Measurements from ENCODE around the gene TNPO1.
"Not testable (repeated sequence)": the region's sequence is repeated elsewhere in the genome, so short reads cannot be mapped to it uniquely, and the experiment has no call there.

The TNPO1 gene

GRCh38 chr5:72854419-72854818, 38.0 kb downstream of the TNPO1 start:
- no peak for DNase-seq (ENCODE audit: low read depth in 3 of 3)

DNA sequence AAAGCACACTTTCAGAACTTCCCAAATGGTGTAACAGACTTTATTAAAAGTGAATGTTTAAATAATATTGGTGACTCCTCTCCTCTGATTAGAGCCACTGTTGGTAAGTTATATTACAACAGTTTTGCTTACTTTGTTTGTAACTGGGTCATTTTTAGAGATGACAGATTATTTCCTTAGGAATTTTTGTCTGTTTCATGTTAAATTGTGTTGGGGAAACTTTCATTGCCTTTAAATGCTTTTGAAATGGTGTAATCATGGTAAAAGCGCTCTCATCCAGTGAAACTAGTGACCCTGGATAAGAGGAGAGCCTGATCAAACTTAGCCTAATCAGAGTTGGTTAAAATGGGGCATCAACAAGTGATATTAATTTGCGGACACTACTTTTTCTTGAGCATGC, 39.4 kb downstream of the TNPO1 start:
- DNase-seq (ENCODE audit: low read depth in 3 of 3) = no peak

GRCh38 chr5:72857396-72857795, 40.9 kb downstream of the TNPO1 start:
- DNase-seq (ENCODE audit: low read depth in 3 of 3) = no peak

GRCh38 chr5:72859127-72859526, 42.7 kb downstream of the TNPO1 start:
- no peak for DNase-seq (ENCODE audit: low read depth in 3 of 3)

GRCh38 chr5:72860499-72860898, 44.0 kb downstream of the TNPO1 start:
- no peak for DNase-seq (ENCODE audit: low read depth in 3 of 3)

GRCh38 chr5:72871366-72872024, 55.0 kb downstream of the TNPO1 start:
- DNase-seq (ENCODE audit: low read depth in 3 of 3) = no peak

- no peak for DNase-seq (ENCODE audit: low read depth in 3 of 3)
Observed at GRCh38 chr5:72878854-72879253, 62.4 kb downstream of the TNPO1 start.

- DNase-seq (ENCODE audit: low read depth in 3 of 3) = no peak
Observed at GRCh38 chr5:72882989-72883388, 66.5 kb downstream of the TNPO1 start.

DNA sequence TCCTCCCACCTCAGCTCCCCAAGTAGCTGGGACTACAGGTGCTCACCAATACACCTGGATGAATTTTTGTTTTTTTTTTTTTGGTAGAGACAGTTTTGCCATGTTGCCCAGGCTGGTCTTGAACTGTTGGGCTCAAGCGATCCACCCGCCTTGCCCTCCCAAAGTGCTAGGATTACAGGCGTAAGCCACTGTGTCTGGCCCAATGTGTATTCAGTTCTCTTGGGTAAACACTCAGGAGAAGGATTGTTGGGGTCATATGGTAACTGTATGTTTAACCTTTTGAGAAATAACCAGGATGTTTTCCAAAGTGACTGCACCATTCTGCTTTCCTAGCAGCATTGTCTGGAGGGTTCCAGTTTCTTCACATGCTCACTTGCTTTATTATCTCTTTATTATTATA, 67.4 kb downstream of the TNPO1 start:
- DNase-seq (ENCODE audit: low read depth in 3 of 3) = no peak

DNA sequence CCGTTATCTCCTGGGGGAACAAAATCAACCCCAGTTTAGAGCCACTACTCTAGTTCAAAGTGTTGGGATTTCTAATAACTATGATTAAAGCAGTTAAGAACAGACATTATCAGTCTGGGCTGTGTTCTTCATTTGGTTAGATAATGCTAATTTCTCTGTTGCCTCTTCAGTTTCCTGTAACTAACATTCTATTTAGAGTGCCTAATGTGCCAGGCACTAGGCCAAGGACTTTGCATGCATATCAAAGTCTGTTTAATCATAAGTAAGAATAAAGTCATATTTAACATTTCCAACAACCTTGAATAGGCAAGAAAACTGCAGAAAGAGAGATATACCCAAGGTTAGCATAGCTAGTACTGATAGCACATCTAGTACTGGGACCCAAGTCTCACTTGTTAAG, 68.4 kb downstream of the TNPO1 start:
- no peak for DNase-seq (ENCODE audit: low read depth in 3 of 3)

DNA sequence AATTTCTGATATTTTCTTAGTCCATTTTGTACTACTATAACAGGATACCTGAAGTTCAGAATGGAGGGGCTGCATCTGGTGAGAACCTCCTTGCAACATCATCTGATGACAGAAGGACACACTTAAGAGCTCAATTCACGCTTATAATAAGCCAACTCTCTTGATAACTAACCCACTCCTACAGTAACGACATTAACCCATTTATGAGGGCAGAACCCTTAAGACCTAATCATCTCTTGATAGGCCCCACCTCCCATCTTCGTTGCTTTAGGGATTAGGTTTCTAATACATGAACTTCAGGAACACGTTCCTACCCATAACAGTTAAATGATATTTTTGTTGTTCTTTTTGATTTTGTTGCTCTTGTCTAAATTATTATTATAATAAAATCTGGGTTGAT, 69.4 kb downstream of the TNPO1 start:
- no peak for DNase-seq (ENCODE audit: low read depth in 3 of 3)

GRCh38 chr5:72888595-72888994, 72.1 kb downstream of the TNPO1 start:
- DNase-seq (ENCODE audit: low read depth in 3 of 3) = no peak

DNA sequence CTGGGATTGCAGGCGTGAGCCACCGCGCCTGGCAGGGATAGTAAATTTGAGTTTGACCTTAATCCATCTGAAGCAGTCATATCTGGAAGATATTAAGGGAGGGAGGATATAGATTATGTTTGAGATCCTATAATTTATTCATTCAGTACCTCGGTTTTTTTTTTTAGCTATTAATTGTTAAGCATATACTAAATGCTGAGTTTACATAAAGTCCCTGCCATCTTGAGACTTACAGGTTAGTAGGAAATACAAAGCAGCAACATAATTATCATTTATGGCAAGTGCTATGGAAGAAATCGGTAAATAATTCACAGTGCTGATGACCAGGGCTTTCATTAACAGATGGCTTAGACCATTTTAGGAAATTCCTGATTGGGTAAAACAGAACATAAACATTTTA, 72.9 kb downstream of the TNPO1 start:
- no peak for DNase-seq (ENCODE audit: low read depth in 3 of 3)

DNA sequence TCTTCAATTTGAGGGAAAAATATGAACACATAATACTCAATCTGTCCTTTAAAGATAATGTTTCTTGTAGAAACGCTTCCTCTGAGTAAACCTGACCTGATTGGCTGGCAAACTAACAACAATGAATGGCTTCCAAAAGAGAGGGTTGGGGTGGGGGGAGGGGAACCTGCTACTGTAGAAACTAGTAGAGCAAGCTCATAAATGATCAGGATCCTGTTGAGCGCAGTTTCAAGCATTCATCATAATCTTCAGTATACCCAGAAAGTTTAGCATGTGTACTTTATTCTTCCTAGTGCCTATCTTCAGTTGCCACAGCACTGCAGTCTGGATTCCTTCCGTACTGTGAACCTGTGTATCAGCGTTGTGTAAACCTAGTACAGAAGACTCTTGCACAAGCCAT, 76.4 kb downstream of the TNPO1 start:
- DNase-seq (ENCODE audit: low read depth in 3 of 3) = no peak

- no peak for DNase-seq (ENCODE audit: low read depth in 3 of 3)
Observed at GRCh38 chr5:72895758-72896157, 79.3 kb downstream of the TNPO1 start.

DNA sequence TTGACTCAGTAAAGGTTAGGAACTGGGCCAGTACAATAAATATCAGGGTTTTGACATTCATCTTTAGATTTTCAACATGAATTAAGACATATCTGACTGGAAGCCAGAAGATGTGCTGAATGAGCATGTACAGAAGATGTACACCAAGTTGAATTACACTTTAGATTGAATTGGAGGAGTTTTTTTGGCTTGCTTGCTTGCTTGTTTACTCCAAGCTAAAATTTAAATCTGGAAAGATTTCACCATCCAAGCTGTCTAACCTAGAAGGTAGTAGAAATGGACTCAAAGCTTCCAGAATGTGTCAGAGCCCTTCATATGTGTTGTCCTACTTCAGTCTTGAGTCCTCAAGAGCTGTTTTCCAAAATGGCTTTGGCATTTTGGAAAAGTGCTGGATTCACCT, 90.3 kb downstream of the TNPO1 start:
- no peak for DNase-seq (ENCODE audit: low read depth in 3 of 3)

GRCh38 chr5:72908664-72909063, 92.2 kb downstream of the TNPO1 start:
- DNase-seq (ENCODE audit: low read depth in 3 of 3) = no peak

DNA sequence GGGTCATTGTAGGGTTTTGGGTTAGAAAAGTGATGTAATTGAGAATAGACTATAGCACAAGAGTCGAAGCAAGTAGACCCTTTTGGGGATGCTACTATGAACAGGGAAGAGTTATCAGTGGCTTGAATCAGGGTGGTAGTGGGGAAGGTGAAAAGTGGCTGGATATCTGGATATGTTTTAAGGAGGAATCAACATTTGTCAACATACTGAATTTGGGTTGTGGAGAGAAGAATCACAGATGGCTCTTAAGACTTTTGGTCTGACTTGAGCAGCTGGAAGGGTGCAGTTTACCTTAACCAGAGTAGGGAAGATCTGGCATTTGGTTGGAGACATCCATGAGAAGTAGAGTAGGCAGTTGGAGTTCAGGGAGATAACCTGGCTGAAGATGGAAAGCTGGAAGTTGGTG, 100.9 kb downstream of the TNPO1 start:
- DNase-seq (ENCODE audit: low read depth in 3 of 3) = no peak

DNA sequence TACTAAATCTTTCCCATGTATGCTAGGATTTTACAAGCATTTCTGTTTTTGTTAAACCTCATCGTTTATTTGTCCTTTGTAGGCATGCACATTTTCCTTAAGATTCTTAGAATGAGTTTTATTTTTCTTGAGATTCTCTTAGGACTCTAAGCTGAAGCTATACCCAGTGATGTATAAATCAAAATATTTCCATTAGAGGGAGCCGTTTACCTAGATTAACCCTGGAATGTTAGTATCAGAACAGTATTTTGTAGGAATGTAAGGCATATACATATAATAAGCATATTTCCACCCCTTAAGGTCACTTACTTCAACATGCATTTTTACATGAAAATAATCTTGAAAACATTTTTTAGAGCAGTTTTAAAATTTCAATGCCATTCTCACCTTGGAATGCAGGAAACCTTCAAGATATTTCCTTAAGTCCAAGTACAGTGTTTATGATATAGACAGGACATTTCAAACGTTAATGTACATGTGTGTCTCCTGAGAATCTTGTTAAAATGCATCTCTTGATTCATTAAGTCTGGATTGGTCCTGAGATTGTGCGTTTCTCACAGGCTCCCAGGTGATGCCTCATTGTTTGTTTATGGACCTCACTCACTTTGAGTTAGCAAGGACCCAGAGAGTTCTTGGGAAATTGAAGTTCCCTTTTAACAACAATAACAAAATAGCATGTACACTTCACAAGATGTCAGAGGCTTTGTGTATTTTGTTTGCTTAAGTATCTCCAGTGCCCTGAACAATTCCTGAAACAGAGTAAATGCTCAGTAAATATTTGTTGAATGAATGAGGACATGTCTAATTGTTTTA, 104.4 kb downstream of the TNPO1 start:
- DNase-seq (ENCODE audit: low read depth in 3 of 3) = no peak

GRCh38 chr5:72921886-72922285, 105.4 kb downstream of the TNPO1 start:
- no peak for DNase-seq (ENCODE audit: low read depth in 3 of 3)

- no peak for DNase-seq (ENCODE audit: low read depth in 3 of 3)
Observed at GRCh38 chr5:72922422-72922821, 106.0 kb downstream of the TNPO1 start.

DNA sequence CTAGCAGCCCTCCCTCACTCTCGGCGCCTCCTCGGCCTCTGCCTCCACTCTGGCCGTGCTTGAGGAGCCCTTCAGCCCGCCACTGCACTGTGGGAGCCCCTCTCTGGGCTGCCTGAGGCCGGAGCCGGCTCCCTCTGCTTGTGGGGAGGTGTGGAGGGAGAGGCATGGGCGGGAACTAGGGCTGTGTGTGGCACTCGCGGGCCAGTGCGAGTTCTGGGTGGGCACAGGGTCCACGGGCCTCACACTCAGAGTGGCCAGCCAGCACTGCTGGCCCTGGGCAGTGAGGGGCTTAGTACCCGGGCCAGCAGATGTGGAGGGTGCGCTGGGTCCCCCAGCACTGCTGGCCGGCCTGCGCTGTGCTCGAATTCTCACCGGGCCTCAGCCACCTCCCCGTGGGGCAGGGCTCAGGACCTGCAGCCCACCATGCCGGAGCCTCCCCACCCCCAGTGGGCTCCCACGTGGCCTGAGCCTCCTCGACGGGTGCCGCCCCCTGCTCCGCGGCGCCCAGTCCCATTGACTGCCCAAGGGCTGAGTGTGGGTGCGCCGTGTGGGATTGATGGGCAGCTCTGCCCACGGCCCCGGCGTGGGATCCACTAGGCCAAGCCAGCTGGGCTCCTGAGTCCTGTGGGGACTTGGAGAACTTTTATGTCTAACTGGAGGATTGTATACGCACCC, 109.0 kb downstream of the TNPO1 start:
- DNase-seq (ENCODE audit: low read depth in 3 of 3) = no peak

- DNase-seq (ENCODE audit: low read depth in 3 of 3) = not testable (repeated sequence)
Observed at GRCh38 chr5:72932686-72933085, 116.2 kb downstream of the TNPO1 start.

All from stimulated activated CD4-positive, alpha-beta T cell treated with anti-CD3 and anti-CD28 coated beads, TNF-alpha, amount 100 ng/mL, for 48 hours (primary cell).